Activated T-cell treated with anti-CD3 and anti-CD28 coated beads, Interleukin-2, amount 50 U/mL, for 72 hours (primary cell): Measurements from ENCODE around the gene AIG1. TPM values are rescaled to one million over a fixed set of nuclear protein-coding genes. Genes with fewer than 3 reads are reported as not detected.

Experiments
- ATAC-seq, 2 donors: fragments of 150-1000 bp; cut with Tn5 transposase; replicated peaks in 1 of 2; 2 replicates each; pipeline ENCODE4 v1.10.0; 2021; ENCODE audit warnings: moderate library complexity in 2 of 2, mild to moderate bottlenecking in 1 of 2
- DNase-seq, 2 donors: peaks; one replicate each; pipeline ENCODE4 v3.0.0; 2021 to 2022; ENCODE audit warnings: mixed read lengths in 1 of 2
- H3K27ac Mint-ChIP-seq: one replicate; pipeline ENCODE4 v1.8.0; 2022; ENCODE audit warnings: mild to moderate bottlenecking, moderate library complexity, mixed read lengths
- H3K27me3 Mint-ChIP-seq: one replicate; pipeline ENCODE4 v1.8.0; 2022; ENCODE audit warnings: low read depth, mixed read lengths
- H3K36me3 Mint-ChIP-seq, 2 donors: one replicate each; pipeline ENCODE4 v1.8.0; 2022; ENCODE audit warnings: mixed read lengths in 2 of 2, mild to moderate bottlenecking in 1 of 2; ENCODE audit not compliant: insufficient read depth in 2 of 2
- H3K4me1 Mint-ChIP-seq: one replicate; pipeline ENCODE4 v1.8.0; 2022; ENCODE audit warnings: low read depth, mixed read lengths
- H3K4me3 Mint-ChIP-seq, 2 donors: one replicate each; pipeline ENCODE4 v1.8.0; 2022; ENCODE audit warnings: mild to moderate bottlenecking in 2 of 2, mixed read lengths in 2 of 2, moderate library complexity in 2 of 2
- H3K9me3 Mint-ChIP-seq, 2 donors: one replicate each; pipeline ENCODE4 v1.8.0; 2022; ENCODE audit warnings: mixed read lengths in 2 of 2
- total RNA-seq, 2 donors: library from RNA; stranded (reverse); gene quantifications; one replicate each; pipeline ENCODE4 v1.2.3, GENCODE V29; 2022

Gene AIG1
- total RNA-seq, 2 donors from 2014 or later = 23.8 to 28.2 TPM

DNA sequence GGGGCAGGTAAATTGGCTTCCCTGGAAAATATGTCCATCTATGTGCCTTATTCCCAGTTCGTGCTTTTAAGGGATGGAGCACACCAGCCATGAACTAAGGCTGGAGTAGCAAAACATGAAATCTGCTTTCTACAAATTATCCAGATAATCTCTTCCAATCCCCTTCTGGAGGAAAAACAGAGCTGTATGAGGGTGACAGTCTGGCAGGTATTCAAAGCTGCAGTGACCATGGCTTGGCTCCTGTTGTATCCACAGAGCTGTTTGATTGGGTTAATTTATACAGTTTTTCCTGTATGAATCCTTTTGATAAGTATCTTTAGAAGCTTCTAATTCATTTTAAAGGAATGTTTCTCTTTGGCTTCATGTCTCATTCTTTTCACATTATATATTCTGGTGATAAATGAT lies 144.4 kb downstream of the AIG1 start:
- peaks cover 7% of the 10 kb centered on the region for H3K4me1 Mint-ChIP-seq

DNA sequence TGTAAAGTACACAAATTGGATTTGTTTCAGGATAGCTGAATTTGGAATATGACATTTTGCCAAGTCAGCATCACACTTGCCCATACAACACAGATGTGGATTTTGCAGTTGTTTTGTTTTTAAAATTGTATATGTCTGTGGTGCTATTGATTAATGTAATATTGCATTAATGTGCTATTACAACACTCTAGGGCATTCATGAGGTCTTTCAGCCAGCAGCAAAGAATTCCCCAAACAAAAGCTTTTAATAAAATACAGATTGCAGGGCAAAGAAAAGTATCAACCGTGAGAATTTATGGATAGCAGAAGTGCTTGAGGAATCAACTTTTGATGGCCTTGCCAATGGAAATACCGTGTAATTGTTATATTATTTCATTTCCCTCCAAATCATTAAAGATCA lies 144.9 kb downstream of the AIG1 start:
- DNase-seq = no peak
- Mint-ChIP-seq H3K27ac (no peak overlapping the region), H3K4me1 (peaks cover 3% of the 10 kb centered on the region), H3K36me3 (peaks cover 12 to 21% of the 10 kb centered on the region in 2 donors), H3K4me3 (no peak overlapping the region), H3K9me3 (peaks cover 14 to 16% of the 10 kb centered on the region in 2 donors), H3K27me3 (no peaks in the 10 kb centered on the region)
- no peak for ATAC-seq

More for the DNA sequence above, 144.4 kb downstream of the AIG1 start:
- H3K36me3 Mint-ChIP-seq = peaks cover 12 to 17% of the 10 kb centered on the region in 2 donors
- H3K27ac Mint-ChIP-seq = no peak overlapping the region
- no peaks in the 10 kb centered on the region for H3K27me3 Mint-ChIP-seq
- ATAC-seq (no peak), DNase-seq (no peak)
- H3K9me3 Mint-ChIP-seq = peaks cover 12 to 15% of the 10 kb centered on the region in 2 donors
- no peak overlapping the region for H3K4me3 Mint-ChIP-seq

DNA sequence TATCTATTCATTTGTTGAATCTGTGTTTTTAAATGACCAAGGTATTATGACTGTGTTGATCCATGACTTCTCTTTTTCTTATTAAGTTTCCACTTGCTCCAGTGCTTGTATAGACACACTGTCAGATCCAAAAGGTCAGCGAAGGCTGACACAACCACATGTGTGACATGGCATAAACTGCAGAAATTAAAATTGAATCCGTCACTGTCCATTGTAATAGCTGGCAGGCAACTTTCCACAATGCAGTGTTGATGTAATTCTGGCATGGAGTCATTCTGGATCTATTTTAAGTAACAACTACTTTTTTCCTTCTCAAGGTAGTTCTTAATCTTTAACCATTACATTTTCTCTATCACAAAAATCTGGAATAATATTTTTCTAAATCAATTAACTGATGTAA lies 145.3 kb downstream of the AIG1 start:
- Mint-ChIP-seq H3K4me1 (no peaks in the 10 kb centered on the region), H3K27ac (no peak overlapping the region), H3K36me3 (peaks cover 9 to 21% of the 10 kb centered on the region in 2 donors), H3K9me3 (peaks cover 12 to 14% of the 10 kb centered on the region in 2 donors), H3K27me3 (no peaks in the 10 kb centered on the region), H3K4me3 (no peak overlapping the region)
- no peak for DNase-seq
- no peak for ATAC-seq

DNA sequence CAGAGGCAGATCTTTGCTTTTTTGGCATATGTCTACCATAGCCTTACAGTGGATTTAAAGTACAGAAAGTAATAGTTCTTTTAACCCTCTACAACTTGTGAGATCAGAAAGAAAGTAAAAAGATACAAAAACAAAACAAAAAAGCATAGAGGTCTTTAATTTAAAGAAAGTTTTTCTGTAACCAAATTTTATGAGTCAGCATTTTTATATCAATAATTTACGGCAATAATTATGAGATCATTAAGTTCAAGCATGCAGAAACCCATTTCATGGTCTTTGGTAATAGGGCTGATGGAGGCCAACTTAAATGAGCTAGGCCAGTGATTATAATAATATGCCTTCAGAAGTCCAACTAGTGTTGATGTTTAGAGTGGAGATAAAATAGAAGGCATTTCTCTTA lies 145.9 kb downstream of the AIG1 start:
- Mint-ChIP-seq H3K9me3 (peaks cover 12 to 14% of the 10 kb centered on the region in 2 donors), H3K4me1 (no peaks in the 10 kb centered on the region), H3K36me3 (peaks cover 9 to 21% of the 10 kb centered on the region in 2 donors), H3K4me3 (no peak overlapping the region), H3K27me3 (no peaks in the 10 kb centered on the region), H3K27ac (no peak overlapping the region)
- no peak for ATAC-seq
- DNase-seq = no peak

DNA sequence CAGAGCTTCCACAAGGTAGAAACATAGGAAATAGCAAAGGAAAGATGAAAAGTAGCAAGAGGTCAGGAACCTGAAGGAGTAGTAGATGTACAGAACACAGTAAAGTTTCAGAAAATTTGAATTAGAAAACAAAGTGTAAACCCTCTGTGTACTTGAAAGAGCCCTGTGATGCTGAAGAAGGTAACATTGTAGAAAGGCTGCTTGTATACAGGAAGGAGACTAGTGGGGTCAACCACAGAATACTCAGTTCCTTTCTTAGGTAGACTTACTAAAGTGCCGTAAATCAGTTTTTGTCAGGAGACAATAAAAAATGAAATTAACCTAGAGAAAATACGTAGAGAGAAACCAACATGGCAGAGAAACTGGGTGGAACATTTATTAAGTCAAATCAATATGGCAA lies 149.7 kb downstream of the AIG1 start:
- Mint-ChIP-seq H3K4me1 (no peaks in the 10 kb centered on the region), H3K9me3 (peaks cover 6 to 8% of the 10 kb centered on the region in 2 donors), H3K27me3 (no peaks in the 10 kb centered on the region), H3K36me3 (peaks cover 0 to 9% of the 10 kb centered on the region in 2 donors), H3K27ac (no peak overlapping the region), H3K4me3 (no peak overlapping the region)
- DNase-seq (no peak), ATAC-seq (no peak)

DNA sequence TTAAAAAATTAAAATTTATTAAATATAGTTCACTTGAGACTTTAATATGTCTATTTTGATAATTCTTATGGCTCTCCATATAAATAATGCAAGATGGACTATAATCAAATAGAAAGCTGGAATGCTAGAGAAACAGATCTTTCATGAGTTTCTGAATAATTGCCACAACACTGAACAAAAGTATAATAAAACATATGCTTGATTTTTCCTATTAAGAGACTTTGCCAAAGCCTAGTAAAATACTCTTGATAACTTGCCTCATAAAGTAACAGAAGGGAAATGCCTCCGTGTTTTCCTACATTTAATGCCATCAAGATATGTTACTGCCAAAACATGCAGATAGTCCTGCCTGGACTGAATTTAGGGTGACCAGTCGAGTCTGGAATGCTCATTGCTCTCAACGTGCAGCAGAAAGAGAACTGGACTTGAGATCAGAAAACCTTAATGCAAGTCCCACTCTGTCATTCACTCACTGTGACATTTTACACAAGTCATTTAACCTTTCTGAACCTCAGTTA lies 153.2 kb downstream of the AIG1 start:
- DNase-seq = no peak
- Mint-ChIP-seq H3K27me3 (no peaks in the 10 kb centered on the region), H3K36me3 (peaks cover 0 to 9% of the 10 kb centered on the region in 2 donors), H3K9me3 (peaks cover 6 to 8% of the 10 kb centered on the region in 2 donors), H3K4me1 (no peaks in the 10 kb centered on the region), H3K27ac (no peak overlapping the region), H3K4me3 (no peak overlapping the region)
- ATAC-seq = no peak

DNA sequence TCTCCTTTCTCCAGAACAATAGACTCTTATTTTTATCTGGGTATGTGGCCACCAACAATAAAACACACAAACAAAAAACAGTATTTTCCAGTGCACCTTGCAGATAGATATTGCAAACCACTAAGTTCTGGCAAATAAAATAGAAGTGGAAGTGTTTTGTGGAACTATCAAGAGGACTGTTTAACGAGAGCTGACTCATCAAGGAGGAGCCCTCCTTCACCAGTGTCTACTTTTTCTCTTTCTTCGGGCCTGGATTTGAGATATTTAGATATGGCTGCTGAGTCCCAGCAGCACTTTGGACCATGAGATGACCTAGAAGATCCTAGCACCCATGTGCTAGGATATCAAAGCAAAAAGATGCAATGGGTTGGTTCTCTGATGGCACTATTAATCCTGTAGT lies 154.7 kb downstream of the AIG1 start:
- no peaks in the 10 kb centered on the region for H3K4me1 Mint-ChIP-seq
- H3K36me3 Mint-ChIP-seq = peaks cover 0 to 2% of the 10 kb centered on the region in 2 donors
- H3K4me3 Mint-ChIP-seq = no peak overlapping the region
- H3K9me3 Mint-ChIP-seq = peaks cover 0 to 2% of the 10 kb centered on the region in 2 donors
- H3K27me3 Mint-ChIP-seq = no peaks in the 10 kb centered on the region
- no peak overlapping the region for H3K27ac Mint-ChIP-seq
- ATAC-seq (no peak), DNase-seq (no peak)

DNA sequence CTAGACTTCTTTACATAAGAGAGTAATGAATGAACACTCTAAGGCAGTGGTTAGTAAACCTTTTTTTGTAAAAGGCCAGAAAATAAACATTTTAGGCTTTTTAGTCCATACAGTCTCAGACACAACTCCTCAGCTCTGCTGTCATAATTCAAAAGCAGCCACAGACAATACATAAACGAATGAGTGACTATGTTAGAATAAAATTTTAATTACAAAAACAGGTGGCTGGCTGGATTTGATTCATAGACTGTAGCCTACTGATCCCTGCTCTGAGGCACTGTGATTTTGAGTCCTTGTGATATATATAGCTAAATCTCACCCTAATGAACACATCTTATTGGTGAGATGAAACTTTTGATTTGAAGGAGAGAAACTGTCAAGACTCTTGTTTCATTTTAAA lies 155.1 kb downstream of the AIG1 start:
- no peaks in the 10 kb centered on the region for H3K27me3 Mint-ChIP-seq
- H3K9me3 Mint-ChIP-seq = peaks cover 0 to 2% of the 10 kb centered on the region in 2 donors
- H3K4me3 Mint-ChIP-seq = no peak overlapping the region
- no peak overlapping the region for H3K27ac Mint-ChIP-seq
- DNase-seq (no peak), ATAC-seq (no peak)
- H3K4me1 Mint-ChIP-seq = no peaks in the 10 kb centered on the region
- no peaks in the 10 kb centered on the region for H3K36me3 Mint-ChIP-seq

DNA sequence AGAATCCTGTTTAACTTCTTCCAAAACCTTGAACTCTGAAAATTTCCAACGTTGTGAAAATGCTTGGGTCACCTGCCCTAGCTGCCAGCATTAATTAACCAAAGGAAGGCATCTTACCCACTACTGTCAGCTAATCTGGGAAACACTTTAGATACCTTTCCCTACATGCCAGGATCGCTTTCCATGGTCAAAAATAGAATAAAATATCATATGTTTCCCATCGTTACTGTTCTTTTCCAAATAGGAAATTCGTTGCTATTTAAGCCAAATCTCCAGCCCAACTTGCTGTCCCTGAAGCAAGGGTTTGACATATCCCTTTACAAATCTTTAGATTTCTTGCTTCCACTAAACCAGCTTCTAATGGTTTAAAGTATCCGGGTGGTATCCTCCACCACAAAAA lies 157.5 kb downstream of the AIG1 start:
- ATAC-seq = no peak
- Mint-ChIP-seq H3K27ac (no peak overlapping the region), H3K4me1 (no peaks in the 10 kb centered on the region), H3K36me3 (no peaks in the 10 kb centered on the region), H3K9me3 (peaks cover 0 to 2% of the 10 kb centered on the region in 2 donors), H3K27me3 (no peaks in the 10 kb centered on the region), H3K4me3 (no peak overlapping the region)
- DNase-seq = no peak

DNA sequence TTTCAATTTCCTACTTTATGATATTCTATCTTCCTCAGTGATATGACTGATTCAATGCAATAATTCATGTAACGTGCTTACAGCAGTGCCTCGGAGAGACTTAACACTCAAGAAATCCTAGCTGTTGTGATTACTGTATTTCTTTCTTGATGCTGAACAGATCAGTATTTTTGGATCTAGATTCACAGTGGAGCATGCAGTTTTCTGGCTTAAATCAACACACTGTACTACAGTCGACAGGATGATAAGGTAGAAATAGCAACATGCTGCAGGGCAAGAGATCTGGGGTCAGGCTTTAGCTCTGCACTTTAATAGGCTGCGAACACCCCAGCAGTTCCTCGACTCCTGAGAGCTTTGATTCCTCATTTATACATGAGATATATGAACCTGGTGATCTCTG lies 161.0 kb downstream of the AIG1 start:
- ATAC-seq (no peak), DNase-seq (no peak)
- Mint-ChIP-seq H3K9me3 (no peaks in the 10 kb centered on the region), H3K27me3 (no peaks in the 10 kb centered on the region), H3K4me3 (no peak overlapping the region), H3K27ac (no peak overlapping the region), H3K36me3 (no peaks in the 10 kb centered on the region), H3K4me1 (no peaks in the 10 kb centered on the region)

DNA sequence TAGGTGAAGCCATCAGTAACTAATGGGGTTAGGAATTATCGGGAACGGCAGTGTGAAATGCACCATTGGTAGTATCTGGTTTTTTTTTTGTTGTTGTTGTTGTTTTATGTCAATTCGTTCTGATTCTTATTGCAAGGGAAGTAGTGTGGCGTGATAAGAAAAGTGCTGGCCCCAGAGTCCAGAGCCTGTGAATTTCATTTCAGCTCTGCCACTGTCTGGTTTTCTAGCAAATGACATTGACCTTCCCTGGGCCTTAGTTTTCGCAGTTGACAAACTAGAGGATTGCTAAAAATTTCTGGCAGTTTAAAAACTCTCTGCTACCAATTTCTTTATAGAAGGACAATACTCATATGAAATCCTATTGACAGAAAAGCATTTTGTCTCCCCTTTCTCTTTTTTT lies 161.6 kb downstream of the AIG1 start:
- Mint-ChIP-seq H3K27ac (no peak overlapping the region), H3K4me1 (no peaks in the 10 kb centered on the region), H3K36me3 (no peaks in the 10 kb centered on the region), H3K4me3 (no peak overlapping the region), H3K27me3 (no peaks in the 10 kb centered on the region), H3K9me3 (no peaks in the 10 kb centered on the region)
- ATAC-seq = no peak
- no peak for DNase-seq

DNA sequence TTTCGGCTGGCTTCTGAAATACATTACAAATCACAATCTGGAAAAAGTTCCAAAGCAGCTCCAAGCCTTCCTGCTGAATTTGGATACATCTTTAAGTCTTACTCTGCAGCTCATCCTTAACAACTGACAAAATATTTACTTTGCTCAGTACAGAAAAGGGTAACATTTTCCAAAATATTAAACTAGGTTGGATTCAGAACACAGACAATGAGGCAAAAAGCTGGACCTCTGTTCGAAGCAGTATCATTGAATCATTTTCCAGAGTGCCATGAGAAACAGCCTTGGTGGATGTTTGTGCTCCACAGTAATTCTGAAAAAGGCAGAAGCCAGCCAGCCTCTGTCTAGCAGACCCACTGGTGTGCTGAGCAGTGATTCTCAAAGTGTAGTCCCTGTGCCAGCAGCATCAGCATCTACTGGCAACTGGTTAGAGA lies 162.1 kb downstream of the AIG1 start:
- Mint-ChIP-seq H3K4me1 (no peaks in the 10 kb centered on the region), H3K27me3 (no peaks in the 10 kb centered on the region), H3K9me3 (no peaks in the 10 kb centered on the region), H3K27ac (no peak overlapping the region), H3K4me3 (no peak overlapping the region), H3K36me3 (no peaks in the 10 kb centered on the region)
- ATAC-seq (no peak), DNase-seq (no peak)

DNA sequence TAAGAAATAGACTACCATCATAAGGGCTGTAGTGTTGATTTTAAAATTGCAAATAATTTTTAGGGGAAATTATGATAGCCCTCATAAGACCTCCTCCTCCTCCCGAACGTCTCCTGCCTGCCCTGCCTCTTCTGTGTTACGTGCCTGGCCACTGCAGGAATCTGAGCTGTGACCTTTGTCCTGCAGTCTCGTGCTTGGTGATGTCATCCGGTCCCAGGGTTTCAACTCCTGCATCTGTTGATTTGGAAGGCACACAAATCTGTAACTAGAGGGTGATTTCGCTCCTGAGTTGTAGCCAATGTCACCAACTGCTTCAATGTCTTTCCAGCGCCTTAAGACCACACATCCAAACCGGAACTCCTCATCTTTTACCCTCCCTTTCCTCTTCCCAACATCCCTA lies 163.2 kb downstream of the AIG1 start:
- Mint-ChIP-seq H3K36me3 (peaks cover 2 to 4% of the 10 kb centered on the region in 2 donors), H3K27ac (no peak overlapping the region), H3K4me1 (no peaks in the 10 kb centered on the region), H3K4me3 (no peak overlapping the region), H3K27me3 (no peaks in the 10 kb centered on the region), H3K9me3 (no peaks in the 10 kb centered on the region)
- ATAC-seq (no peak), DNase-seq (no peak)

DNA sequence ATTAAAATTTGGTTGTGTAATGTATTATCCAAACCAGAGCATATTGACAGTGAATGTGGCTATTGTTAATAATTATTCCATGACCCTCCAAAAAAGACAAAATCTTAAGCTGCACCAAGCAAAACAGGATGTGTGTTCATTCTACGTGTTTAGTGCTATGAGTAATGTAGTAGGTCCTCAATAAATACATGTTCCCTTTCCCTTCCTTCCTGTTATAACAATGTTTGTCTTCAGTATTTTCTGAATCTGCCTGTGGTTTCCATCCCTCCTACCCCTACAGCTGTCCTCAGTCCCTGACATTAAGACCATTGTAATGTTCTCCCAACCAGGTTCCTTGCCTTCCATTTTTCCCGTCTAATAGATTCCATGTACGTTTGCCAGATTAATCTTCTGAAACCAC lies 163.8 kb downstream of the AIG1 start:
- no peak overlapping the region for H3K27ac Mint-ChIP-seq
- no peak overlapping the region for H3K4me3 Mint-ChIP-seq
- ATAC-seq (no peak), DNase-seq (no peak)
- H3K9me3 Mint-ChIP-seq = no peaks in the 10 kb centered on the region
- H3K36me3 Mint-ChIP-seq = peaks cover 2 to 4% of the 10 kb centered on the region in 2 donors
- H3K27me3 Mint-ChIP-seq = no peaks in the 10 kb centered on the region
- no peaks in the 10 kb centered on the region for H3K4me1 Mint-ChIP-seq
